ENCODE data around the gene LHX4.

The LHX4 gene

GRCh38 chr1:180255536-180256340 lies 25.7 kb downstream of the LHX4 start:
- in situ Hi-C loops (cut with MboI; ENCODE audit: low sequenced_read_pairs): no loop called here

- in situ Hi-C loops (cut with MboI; ENCODE audit: low sequenced_read_pairs): no loop called here
These were observed 26.4 kb downstream of the LHX4 start for GRCh38 chr1:180256341-180257027.

GRCh38 chr1:180257028-180257386 lies 26.9 kb downstream of the LHX4 start:
- in situ Hi-C loops (cut with MboI; ENCODE audit: low sequenced_read_pairs): no loop called here

- in situ Hi-C loops (cut with MboI; ENCODE audit: low sequenced_read_pairs): no loop called here
These were observed 27.4 kb downstream of the LHX4 start for GRCh38 chr1:180257486-180257885.

GRCh38 chr1:180258290-180258689 lies 28.2 kb downstream of the LHX4 start:
- in situ Hi-C loops (cut with MboI; ENCODE audit: low sequenced_read_pairs): no loop called here

- in situ Hi-C loops (cut with MboI; ENCODE audit: low sequenced_read_pairs): no loop called here
These were observed 28.9 kb downstream of the LHX4 start for GRCh38 chr1:180258935-180259334.

- in situ Hi-C loops (cut with MboI; ENCODE audit: low sequenced_read_pairs): no loop called here
These were observed 29.6 kb downstream of the LHX4 start for GRCh38 chr1:180259431-180260338.

- in situ Hi-C loops (cut with MboI; ENCODE audit: low sequenced_read_pairs): no loop called here
These were observed 30.5 kb downstream of the LHX4 start for GRCh38 chr1:180260541-180260940.

- in situ Hi-C loops (cut with MboI; ENCODE audit: low sequenced_read_pairs): no loop called here
These were observed 31.0 kb downstream of the LHX4 start for GRCh38 chr1:180261030-180261429.

GRCh38 chr1:180261524-180262155 lies 31.6 kb downstream of the LHX4 start:
- in situ Hi-C loops (cut with MboI; ENCODE audit: low sequenced_read_pairs): no loop called here

GRCh38 chr1:180262628-180263488 lies 32.8 kb downstream of the LHX4 start:
- in situ Hi-C loops (cut with MboI; ENCODE audit: low sequenced_read_pairs): no loop called here

- in situ Hi-C loops (cut with MboI; ENCODE audit: low sequenced_read_pairs): no loop called here
These were observed 34.5 kb downstream of the LHX4 start for GRCh38 chr1:180264595-180264994.

- in situ Hi-C loops (cut with MboI; ENCODE audit: low sequenced_read_pairs): no loop called here
These were observed 35.1 kb downstream of the LHX4 start for GRCh38 chr1:180265201-180265600.

- in situ Hi-C loops (cut with MboI; ENCODE audit: low sequenced_read_pairs): no loop called here
These were observed 35.8 kb downstream of the LHX4 start for GRCh38 chr1:180265871-180266270.

GRCh38 chr1:180266275-180267210 lies 36.5 kb downstream of the LHX4 start:
- in situ Hi-C loops (cut with MboI; ENCODE audit: low sequenced_read_pairs): no loop called here

- in situ Hi-C loops (cut with MboI; ENCODE audit: low sequenced_read_pairs): no loop called here
These were observed 37.1 kb downstream of the LHX4 start for GRCh38 chr1:180267211-180267561.

GRCh38 chr1:180267761-180268555 lies 37.9 kb downstream of the LHX4 start:
- in situ Hi-C loops (cut with MboI; ENCODE audit: low sequenced_read_pairs): no loop called here

- in situ Hi-C loops (cut with MboI; ENCODE audit: low sequenced_read_pairs): no loop called here
These were observed 38.6 kb downstream of the LHX4 start for GRCh38 chr1:180268556-180269075.
